Endothelial cell of umbilical vein (primary cell): ENCODE measurements around the gene UBD. TPM values are rescaled to one million over a fixed set of nuclear protein-coding genes. Genes with fewer than 3 reads are reported as not detected.

Experiments
- BruUV-seq: library from RNA; stranded (reverse); fragments of 400-500 nt; replicated peaks from 2 replicates; lab custom pipeline; 2021; lab: Mats Ljungman, UMichigan
- CTCF ChIA-PET: fragments of 300-600, 350-600 bp; sonication (Branson Sonifier 250); formaldehyde crosslinking; loops from one replicate; lab custom pipeline; 2021; ENCODE audit warnings: antibody characterized with exemption, inconsistent platforms; lab: Charles Lee
- POLR2A ChIA-PET: fragments of 300-600, 350-600 bp; sonication (Branson Sonifier 250); formaldehyde crosslinking; loops from one replicate; lab custom pipeline; 2021; ENCODE audit warnings: antibody characterized with exemption, inconsistent platforms; lab: Charles Lee
- DNase-seq: peaks from one replicate; pipeline ENCODE4 v3.0.0-alpha.2; 2011; ENCODE audit warnings: low read depth, low spot score
- FAIRE-seq: peaks from 2 replicates; lab custom pipeline; 2011; peaks lifted over from hg19 to GRCh38; lab: Jason Lieb, UNC
- H2AFZ ChIP-seq: 2 replicates; pipeline ENCODE4 v1.6.0; 2012; ENCODE audit warnings: low read depth, low read length, control low read depth, inconsistent platforms
- H3K27ac ChIP-seq: 2 replicates; pipeline ENCODE4 v1.5.1; 2011; ENCODE audit warnings: low read depth, mild to moderate bottlenecking, control low read depth, low read length, moderate library complexity; ENCODE audit not compliant: insufficient read depth
- H3K27me3 ChIP-seq, 2 experiments: 2 replicates each; pipeline versions ENCODE4 v1.6.0 to v1.6.1; 2011; ENCODE audit warnings: low read length in 2 of 2, mixed read lengths in 1 of 2; ENCODE audit not compliant: control insufficient read depth in 2 of 2, insufficient read depth in 2 of 2
- H3K36me3 ChIP-seq, 2 experiments: 2 replicates in 1 of 2; 3 replicates in 1 of 2; pipeline ENCODE4 v1.5.1; 2011; ENCODE audit warnings: low read length in 2 of 2, mild to moderate bottlenecking in 1 of 2, moderate library complexity in 1 of 2; ENCODE audit not compliant: control insufficient read depth in 2 of 2, insufficient read depth in 2 of 2; ENCODE audit errors: extremely low read depth in 1 of 2
- H3K4me1 ChIP-seq: 3 replicates; pipeline ENCODE4 v1.5.1; 2011; ENCODE audit warnings: mild to moderate bottlenecking, low read length; ENCODE audit not compliant: control insufficient read depth, insufficient read depth; ENCODE audit errors: extremely low read depth
- H3K4me2 ChIP-seq: 2 replicates; pipeline ENCODE4 v1.6.1; 2011; ENCODE audit warnings: low read length, control low read depth, mixed read lengths; ENCODE audit not compliant: insufficient read depth
- H3K4me3 ChIP-seq, 3 experiments: fragments of 200-600 bp in 1 of 3; sonication (generic), shearing (Covaris generic) in 1 of 3; replicated peaks in 1 of 3; 2 replicates each; pipeline ENCODE4 v1.5.1; 2011 to 2016; ENCODE audit warnings: control low read depth in 3 of 3, low read length in 3 of 3, mild to moderate bottlenecking in 2 of 3, inconsistent platforms in 1 of 3, low read depth in 1 of 3, moderate library complexity in 1 of 3; ENCODE audit not compliant: insufficient read depth in 1 of 3
- H3K79me2 ChIP-seq: 2 replicates; pipeline ENCODE4 v1.6.0; 2012; ENCODE audit warnings: low read length, inconsistent platforms; ENCODE audit not compliant: control insufficient read depth, insufficient read depth
- H3K9ac ChIP-seq: replicated peaks from 2 replicates; pipeline ENCODE3; 2011; ENCODE audit warnings: low read length, control low read depth; ENCODE audit not compliant: insufficient read depth; ENCODE audit errors: extremely low read depth
- H3K9me1 ChIP-seq: replicated peaks from 3 replicates; pipeline ENCODE4 v1.6.0; 2011; ENCODE audit warnings: mild to moderate bottlenecking, low read length; ENCODE audit not compliant: control insufficient read depth, insufficient read depth; ENCODE audit errors: extremely low read depth
- H3K9me3 ChIP-seq: replicated peaks from 2 replicates; pipeline ENCODE4 v1.5.1; 2012; ENCODE audit warnings: low read length, inconsistent platforms; ENCODE audit not compliant: control insufficient read depth, insufficient read depth
- H4K20me1 ChIP-seq: replicated peaks from 2 replicates; pipeline ENCODE3; 2011; ENCODE audit warnings: mild to moderate bottlenecking, low read length; ENCODE audit not compliant: control insufficient read depth, insufficient read depth; ENCODE audit errors: extremely low read depth
- EZH2 ChIP-seq: IDR thresholded peaks from 2 replicates; pipeline ENCODE4 v1.6.1; 2012; ENCODE audit warnings: borderline replicate concordance, low read depth, mild to moderate bottlenecking, moderate library complexity, low read length, inconsistent platforms; ENCODE audit not compliant: severe bottlenecking
- FOS ChIP-seq: IDR thresholded peaks from 2 replicates; pipeline ENCODE4 v1.6.1; 2011; ENCODE audit warnings: mild to moderate bottlenecking, low read length, moderate library complexity, borderline replicate concordance; ENCODE audit not compliant: insufficient read depth
- GATA2 ChIP-seq: IDR thresholded peaks from 2 replicates; pipeline ENCODE4 v1.7.0; 2011; ENCODE audit warnings: low read depth, mild to moderate bottlenecking, moderate library complexity, mixed read lengths, low read length; ENCODE audit not compliant: insufficient read length, insufficient read depth
- JUN ChIP-seq: IDR thresholded peaks from 2 replicates; pipeline ENCODE4 v1.6.1; 2011; ENCODE audit warnings: borderline replicate concordance, low read depth; ENCODE audit not compliant: insufficient read length, insufficient read depth
- MYC ChIP-seq: IDR thresholded peaks from one replicate; pipeline ENCODE4 v1.6.1; 2011; ENCODE audit warnings: mild to moderate bottlenecking, low read depth, low read length
- POLR2A ChIP-seq: IDR thresholded peaks from 2 replicates; pipeline ENCODE4 v1.6.1; 2012; ENCODE audit warnings: low read depth, mild to moderate bottlenecking, control low read depth, low read length
- POLR2AphosphoS5 ChIP-seq: IDR thresholded peaks from 2 replicates; pipeline ENCODE4 v1.6.1; 2012; ENCODE audit warnings: low read depth, mild to moderate bottlenecking, control low read depth, low read length, moderate library complexity; ENCODE audit not compliant: insufficient read depth
- dilution Hi-C: fragments of 300-500 bp; cut with MboI; formaldehyde crosslinking; loops from one replicate; pipeline ENCODE4 v1.15.0; 2019; ENCODE audit warnings: low sequenced_read_pairs; ENCODE audit not compliant: extremely low pct_ligation_motif_present
- intact Hi-C: fragments of 100-400 bp; cut with micrococcal nuclease; formaldehyde crosslinking; loops from one replicate; pipeline ENCODE4 v1.10.0; 2022
- polyA plus RNA-seq, 4 experiments: library from polyadenylated mRNA; depleted of rRNA in 3 of 4; stranded (reverse) in 3 of 4; unstranded in 1 of 4; fragments of >200 nt; gene quantifications; 2 replicates each; pipeline versions ENCODE4 v1.2.1 to v1.2.3, GENCODE V29; 2011 to 2012; ENCODE audit warnings: missing spikeins in 1 of 4
- total RNA-seq: library from RNA; stranded (reverse); gene quantifications from 2 replicates; pipeline ENCODE4 v1.2.3, GENCODE V29; 2021
- TF ChIP-seq, protein P1 (sequence below): IDR thresholded peaks from 2 replicates; pipeline ENCODE4 v1.6.1; 2011; ENCODE audit not compliant: insufficient read depth, insufficient read length
- TF ChIP-seq, protein P2 (sequence below), 2 donors: IDR thresholded peaks; 1 replicate in 1 of 2; 2 replicates in 1 of 2; pipeline ENCODE4 v1.5.1; 2011; ENCODE audit warnings: low read length in 2 of 2, mild to moderate bottlenecking in 2 of 2, moderate library complexity in 2 of 2, control low read depth in 1 of 2, inconsistent platforms in 1 of 2, low read depth in 1 of 2; ENCODE audit not compliant: insufficient read depth in 1 of 2; ENCODE audit errors: extremely low read depth in 1 of 2

The UBD gene
- total and polyA plus RNA-seq, 2 donors (not counting 3 experiments of a cell fraction or from before 2014, with no cell fraction given) = 0.10 to 0.31 TPM

- POLR2A ChIA-PET = no interaction called here
- Histone ChIP-seq H3K4me1 (no peaks in the 10 kb centered on the region), H3K27ac (no peak overlapping the region), H3K36me3 (peaks cover 3 to 28% of the 10 kb centered on the region in 2 experiments), H3K4me3 (no peak overlapping the region), H3K9ac (no peak overlapping the region), H3K4me2 (no peak overlapping the region), H4K20me1 (no peaks in the 10 kb centered on the region), H3K9me3 (no peaks in the 10 kb centered on the region), H3K9me1 (no peaks in the 10 kb centered on the region), H2AFZ (no peak overlapping the region), H3K79me2 (no peaks in the 10 kb centered on the region), H3K27me3 (no peaks in the 10 kb centered on the region)
- DNase-seq (no peak), FAIRE-seq (no peak)
- intact Hi-C loops (no loop called here), dilution Hi-C loops (no loop called here)
- CTCF ChIA-PET = interaction anchor here (1.1 kb wide), 1 partner anchor 14 kb away, joined by 3 read pairs; no protein-coding TSS in a partner anchor
- no TSS peak for BruUV-seq
- TF ChIP-seq GATA2 (no peak), POLR2AphosphoS5 (no peak), MYC (no peak), POLR2A (no peak), FOS (no peak), JUN (no peak), EZH2 (no peak)
- TF ChIP-seq, protein P1, sequence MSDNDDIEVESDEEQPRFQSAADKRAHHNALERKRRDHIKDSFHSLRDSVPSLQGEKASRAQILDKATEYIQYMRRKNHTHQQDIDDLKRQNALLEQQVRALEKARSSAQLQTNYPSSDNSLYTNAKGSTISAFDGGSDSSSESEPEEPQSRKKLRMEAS = no peak
- TF ChIP-seq, protein P2, sequence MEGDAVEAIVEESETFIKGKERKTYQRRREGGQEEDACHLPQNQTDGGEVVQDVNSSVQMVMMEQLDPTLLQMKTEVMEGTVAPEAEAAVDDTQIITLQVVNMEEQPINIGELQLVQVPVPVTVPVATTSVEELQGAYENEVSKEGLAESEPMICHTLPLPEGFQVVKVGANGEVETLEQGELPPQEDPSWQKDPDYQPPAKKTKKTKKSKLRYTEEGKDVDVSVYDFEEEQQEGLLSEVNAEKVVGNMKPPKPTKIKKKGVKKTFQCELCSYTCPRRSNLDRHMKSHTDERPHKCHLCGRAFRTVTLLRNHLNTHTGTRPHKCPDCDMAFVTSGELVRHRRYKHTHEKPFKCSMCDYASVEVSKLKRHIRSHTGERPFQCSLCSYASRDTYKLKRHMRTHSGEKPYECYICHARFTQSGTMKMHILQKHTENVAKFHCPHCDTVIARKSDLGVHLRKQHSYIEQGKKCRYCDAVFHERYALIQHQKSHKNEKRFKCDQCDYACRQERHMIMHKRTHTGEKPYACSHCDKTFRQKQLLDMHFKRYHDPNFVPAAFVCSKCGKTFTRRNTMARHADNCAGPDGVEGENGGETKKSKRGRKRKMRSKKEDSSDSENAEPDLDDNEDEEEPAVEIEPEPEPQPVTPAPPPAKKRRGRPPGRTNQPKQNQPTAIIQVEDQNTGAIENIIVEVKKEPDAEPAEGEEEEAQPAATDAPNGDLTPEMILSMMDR (IDR thresholded peaks at IDR 0.05; ENCODE audit: extremely low read depth in 1 of 2, insufficient read depth in 1 of 2, low read depth in 1 of 2, low read length in 2 of 2) = no peak
Observed at GRCh38 chr6:29603930-29604329, 44.4 kb upstream of the UBD start.
